Caco-2 (cell line): ENCODE results near the gene ARHGEF4. TPM values are rescaled to one million over a fixed set of nuclear protein-coding genes. Genes with fewer than 3 reads are reported as not detected.

ENCODE experiments used
- BruUV-seq: library from RNA; stranded (reverse); fragments of 400-500 nt; replicated peaks from 2 replicates; lab custom pipeline; 2021; lab: Mats Ljungman, UMichigan
- CTCF ChIA-PET: fragments of 300-600 bp; sonication (Branson Sonifier 250); formaldehyde crosslinking; loops from one replicate; lab custom pipeline; 2022; ENCODE audit warnings: antibody characterized with exemption; lab: Charles Lee
- POLR2A ChIA-PET: fragments of 300-600 bp; sonication (Branson Sonifier 250); formaldehyde crosslinking; loops from one replicate; lab custom pipeline; 2022; ENCODE audit warnings: antibody characterized with exemption; lab: Charles Lee
- DNase-seq, 2 experiments: peaks; one replicate each; pipeline versions ENCODE4 v3.0.0 to v3.0.0-alpha.2; 2020 to 2022
- H3K27me3 ChIP-seq: replicated peaks from 2 replicates; pipeline ENCODE4 v1.6.0; 2011; ENCODE audit warnings: low read length; ENCODE audit not compliant: control insufficient read depth, insufficient read depth
- H3K36me3 ChIP-seq: 2 replicates; pipeline ENCODE4 v1.5.1; 2011; ENCODE audit warnings: low read length; ENCODE audit not compliant: control insufficient read depth, insufficient read depth
- H3K4me1 ChIP-seq: fragments of 250-450 bp; sonication (Bioruptor Pico); 2 replicates; pipeline ENCODE4 v1.5.1; 2020; ENCODE audit warnings: mild to moderate bottlenecking
- H3K4me3 ChIP-seq: 2 replicates; pipeline ENCODE4 v1.5.1; 2011; ENCODE audit warnings: low read depth, mild to moderate bottlenecking, control low read depth, low read length
- H3K9me3 ChIP-seq: fragments of 250-450 bp; sonication (Bioruptor Pico); 2 replicates; pipeline ENCODE4 v1.5.1; 2020; ENCODE audit warnings: mild to moderate bottlenecking, moderate library complexity
- H3K27ac Mint-ChIP-seq: one replicate; pipeline ENCODE4 v1.8.0; 2022; ENCODE audit warnings: mixed read lengths; ENCODE audit not compliant: unreplicated experiment
- H3K27me3 Mint-ChIP-seq: one replicate; pipeline ENCODE4 v1.8.0; 2022; ENCODE audit warnings: mixed read lengths; ENCODE audit not compliant: insufficient read depth, unreplicated experiment
- H3K36me3 Mint-ChIP-seq: one replicate; pipeline ENCODE4 v1.8.0; 2022; ENCODE audit warnings: mild to moderate bottlenecking, mixed read lengths; ENCODE audit not compliant: insufficient read depth, unreplicated experiment
- H3K4me1 Mint-ChIP-seq: one replicate; pipeline ENCODE4 v1.8.0; 2022; ENCODE audit warnings: low read depth, mixed read lengths; ENCODE audit not compliant: unreplicated experiment
- H3K4me3 Mint-ChIP-seq: one replicate; pipeline ENCODE4 v1.8.0; 2022; ENCODE audit warnings: mild to moderate bottlenecking, moderate library complexity, mixed read lengths; ENCODE audit not compliant: unreplicated experiment
- H3K9me3 Mint-ChIP-seq: one replicate; pipeline ENCODE4 v1.8.0; 2022; ENCODE audit warnings: mixed read lengths; ENCODE audit not compliant: unreplicated experiment
- CTCF ChIP-seq, 2 experiments: fragments of 200-600 bp in 1 of 2; IDR thresholded peaks; 1 replicate in 1 of 2; 2 replicates in 1 of 2; pipeline versions ENCODE4 v1.5.1 to v1.8.0; 2011 to 2022; ENCODE audit warnings: antibody characterized with exemption in 1 of 2, control low read depth in 1 of 2, inconsistent platforms in 1 of 2, low read depth in 1 of 2, low read length in 1 of 2, mild to moderate bottlenecking in 1 of 2, moderate library complexity in 1 of 2; ENCODE audit not compliant: insufficient read depth in 1 of 2, severe bottlenecking in 1 of 2, unreplicated experiment in 1 of 2
- intact Hi-C: fragments of 100-400 bp; cut with micrococcal nuclease; formaldehyde crosslinking; loops from one replicate; pipeline ENCODE4 v1.10.0; 2022; ENCODE audit not compliant: unreplicated experiment
- total RNA-seq: library from RNA; stranded (reverse); gene quantifications from 2 replicates; pipeline ENCODE4 v1.2.3, GENCODE V29; 2022

ARHGEF4 gene
- total RNA-seq, 1 experiment from 2014 or later: 1.8 TPM

GRCh38 chr2:130954873-130955272 lies 118.2 kb downstream of the ARHGEF4 start:
- Histone ChIP-seq H3K9me3 (peaks cover 15% of the 10 kb centered on the region; the same call in 1 of the 2 replicates), H3K36me3 (no peaks in the 10 kb centered on the region), H3K4me1 (no peaks in the 10 kb centered on the region), H3K4me3 (no peak overlapping the region), H3K27me3 (no peaks in the 10 kb centered on the region)
- no peak for TF ChIP-seq CTCF (IDR thresholded peaks at IDR 0.05; ENCODE audit: insufficient read depth in 1 of 2, low read depth in 1 of 2, low read length in 1 of 2, severe bottlenecking in 1 of 2, unreplicated experiment in 1 of 2)
- Mint-ChIP-seq H3K4me1 (no peaks in the 10 kb centered on the region), H3K9me3 (peaks cover 16% of the 10 kb centered on the region), H3K36me3 (peaks cover 6% of the 10 kb centered on the region), H3K27me3 (no peaks in the 10 kb centered on the region), H3K4me3 (no peak overlapping the region), H3K27ac (no peak overlapping the region)
- intact Hi-C loops: no loop called here
- BruUV-seq: no TSS peak
- ChIA-PET POLR2A (no interaction called here), CTCF (interaction anchor here (0.5 kb wide), 1 partner anchor 157 kb away, joined by 4 read pairs; no protein-coding TSS in a partner anchor)
- DNase-seq: no peak

GRCh38 chr2:130957915-130958314 lies 121.2 kb downstream of the ARHGEF4 start:
- TF ChIP-seq CTCF (IDR thresholded peaks at IDR 0.05; ENCODE audit: insufficient read depth in 1 of 2, low read depth in 1 of 2, low read length in 1 of 2, severe bottlenecking in 1 of 2, unreplicated experiment in 1 of 2): no peak
- Histone ChIP-seq H3K27me3 (no peaks in the 10 kb centered on the region), H3K4me1 (no peaks in the 10 kb centered on the region), H3K36me3 (no peaks in the 10 kb centered on the region), H3K4me3 (no peak overlapping the region), H3K9me3 (peaks cover 15% of the 10 kb centered on the region; the same call in 1 of the 2 replicates)
- peaks cover 16% of the 10 kb centered on the region for H3K9me3 Mint-ChIP-seq
- no peak overlapping the region for H3K27ac Mint-ChIP-seq
- ChIA-PET CTCF (no interaction called here), POLR2A (no interaction called here)
- H3K36me3 Mint-ChIP-seq: peaks cover 6% of the 10 kb centered on the region
- intact Hi-C loops: no loop called here
- no peaks in the 10 kb centered on the region for H3K27me3 Mint-ChIP-seq
- no peaks in the 10 kb centered on the region for H3K4me1 Mint-ChIP-seq
- no peak overlapping the region for H3K4me3 Mint-ChIP-seq
- no peak for DNase-seq
- no TSS peak for BruUV-seq

GRCh38 chr2:130963196-130963848 lies 126.6 kb downstream of the ARHGEF4 start:
- no peak overlapping the region for H3K4me3 ChIP-seq
- Mint-ChIP-seq H3K9me3 (no peaks in the 10 kb centered on the region), H3K4me1 (peaks cover 4% of the 10 kb centered on the region), H3K27me3 (no peaks in the 10 kb centered on the region), H3K27ac (no peak overlapping the region), H3K4me3 (no peak overlapping the region), H3K36me3 (no peaks in the 10 kb centered on the region)
- no peaks in the 10 kb centered on the region for H3K36me3 ChIP-seq
- H3K9me3 ChIP-seq: no peaks in the 10 kb centered on the region
- intact Hi-C loops: no loop called here
- no peaks in the 10 kb centered on the region for H3K27me3 ChIP-seq
- H3K4me1 ChIP-seq: peaks cover 7% of the 10 kb centered on the region; the same call in 1 of the 2 replicates
- CTCF ChIA-PET: no interaction called here
- TF ChIP-seq CTCF (IDR thresholded peaks at IDR 0.05; ENCODE audit: insufficient read depth in 1 of 2, low read depth in 1 of 2, low read length in 1 of 2, severe bottlenecking in 1 of 2, unreplicated experiment in 1 of 2): no peak
- DNase-seq: no peak
- POLR2A ChIA-PET: no interaction called here
- BruUV-seq: no TSS peak
